GM12801 (cell line): ENCODE data around the gene SULT2A1.
"Not testable (repeated sequence)": the region's sequence is repeated elsewhere in the genome, so short reads cannot be mapped to it uniquely, and the experiment has no call there.

Experiments
- CTCF ChIP-seq: IDR thresholded peaks from one replicate; pipeline ENCODE4 v1.5.1; 2011; ENCODE audit warnings: control low read depth; ENCODE audit not compliant: insufficient read length; ENCODE audit errors: extremely low read depth

SULT2A1 gene

DNA sequence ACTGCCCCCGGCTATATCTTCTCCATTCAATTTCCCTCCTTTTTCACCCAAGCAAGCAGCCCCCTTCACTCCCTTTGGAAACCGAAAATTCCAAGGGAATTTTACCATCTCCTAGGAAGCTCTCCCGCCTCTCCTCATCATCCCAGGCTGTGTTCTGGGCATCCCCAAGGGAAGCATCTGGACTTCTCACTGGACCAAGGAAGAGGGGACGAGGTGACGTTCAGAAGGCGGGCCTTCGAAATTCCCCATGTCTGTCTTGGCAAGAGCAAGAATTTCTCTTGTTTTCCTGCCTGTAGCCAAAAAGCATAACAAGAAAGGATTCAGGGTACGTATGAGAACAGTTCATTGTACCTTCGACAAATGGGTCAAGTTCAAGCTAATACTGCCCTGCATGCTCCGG, 20.9 kb downstream of the SULT2A1 start:
- no peak for TF ChIP-seq CTCF

GRCh38 chr19:47863514-47863936, 22.6 kb downstream of the SULT2A1 start:
- no peak for TF ChIP-seq CTCF

GRCh38 chr19:47861630-47862029, 24.5 kb downstream of the SULT2A1 start:
- TF ChIP-seq CTCF: no peak

GRCh38 chr19:47860602-47861297, 25.4 kb downstream of the SULT2A1 start:
- no peak for TF ChIP-seq CTCF

- not testable (repeated sequence) for TF ChIP-seq CTCF
Observed at GRCh38 chr19:47858646-47859285, 27.3 kb downstream of the SULT2A1 start, which contains the start of gene TPRX2. TSS of gene TPRX2 (plus strand) at chr19:47859235. CDS start at chr19:47859247, 12 bp downstream.

DNA sequence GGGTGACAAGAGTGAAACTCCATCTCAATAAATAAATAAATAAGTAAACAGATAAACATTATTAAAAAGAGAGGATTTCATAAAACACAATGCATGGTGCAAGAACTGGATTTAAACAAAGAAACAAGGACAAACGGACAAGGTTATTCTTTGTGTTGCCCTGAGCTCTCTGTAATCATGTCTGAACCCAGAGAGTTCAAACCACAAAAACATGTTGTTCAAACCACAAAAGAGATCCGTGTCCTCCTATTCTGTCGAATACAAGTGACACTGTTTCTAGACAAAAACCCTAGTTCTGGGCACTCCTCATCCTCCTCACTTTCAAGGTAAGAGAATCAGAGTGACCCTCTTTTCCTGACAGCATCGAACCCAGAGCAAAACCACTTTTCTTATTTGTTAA, 31.7 kb downstream of the SULT2A1 start:
- no peak for TF ChIP-seq CTCF

GRCh38 chr19:47853003-47853402, 33.1 kb downstream of the SULT2A1 start:
- no peak for TF ChIP-seq CTCF
